ENCODE data around the gene ACTL10. TPM values are rescaled to one million over a fixed set of nuclear protein-coding genes. Genes with fewer than 3 reads are reported as not detected.
"Not testable (repeated sequence)": the region's sequence is repeated elsewhere in the genome, so short reads cannot be mapped to it uniquely, and the experiment has no call there.

ACTL10 gene
- polyA plus RNA-seq, 2 of the 4 experiments (the other 2 are of a cell fraction) = not detected

DNA sequence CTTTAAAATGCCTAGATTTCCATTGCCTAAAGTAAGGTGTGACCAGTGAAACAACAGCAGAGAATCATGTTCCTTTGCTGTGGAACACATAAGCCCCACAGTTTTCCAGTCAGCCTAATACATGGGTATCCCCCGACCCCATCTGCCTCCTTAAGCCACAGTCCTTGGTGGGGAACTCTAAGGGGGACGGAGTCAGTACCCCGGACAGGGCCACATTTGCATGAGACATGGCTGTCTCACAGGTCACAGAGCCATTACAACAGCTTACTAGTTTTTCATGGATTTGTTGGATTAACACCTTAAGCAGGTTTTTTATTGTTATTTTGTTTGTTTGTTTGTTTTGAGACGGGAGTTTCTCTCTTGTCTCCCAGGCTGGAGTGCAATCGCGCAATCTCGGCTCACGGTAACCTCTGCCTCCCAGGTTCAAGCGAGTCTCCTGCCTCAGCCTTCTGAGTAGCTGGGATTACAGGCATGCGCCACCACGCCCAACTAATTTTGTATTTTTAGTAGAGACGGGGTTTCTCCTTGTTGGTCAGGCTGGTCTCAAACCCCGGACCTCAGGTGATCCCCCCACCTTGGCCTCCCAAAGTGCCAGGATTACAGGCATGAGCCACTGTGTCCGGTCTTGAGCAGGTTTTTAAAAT, 19.7 kb upstream of the ACTL10 start:
- H3K27ac ChIP-seq; H3K9me3 ChIP-seq; ATAC-seq; DNase-seq (ENCODE audit: low read depth in 1 of 2, low spot score in 1 of 2); H3K4me2 ChIP-seq; FAIRE-seq; H3K4me1 ChIP-seq; H3K4me3 ChIP-seq: not testable (repeated sequence)
- POLR2A ChIA-PET = interaction anchor here (1.0 kb wide), 1 partner anchor 157 kb away, joined by 3 read pairs; the partner anchor contains the start of gene CBFA2T2
- CTCF ChIA-PET = interaction anchor here (0.8 to 3.3 kb wide), 3 partner anchors 21 to 190 kb away, joined by 3 to 15 read pairs (median 6); no protein-coding TSS in a partner anchor
- WGBS (ENCODE audit: missing lambda C conversion rate) = 92% methylated on average over 14 of the region's 14 CpGs
- TF ChIP-seq, protein P1, sequence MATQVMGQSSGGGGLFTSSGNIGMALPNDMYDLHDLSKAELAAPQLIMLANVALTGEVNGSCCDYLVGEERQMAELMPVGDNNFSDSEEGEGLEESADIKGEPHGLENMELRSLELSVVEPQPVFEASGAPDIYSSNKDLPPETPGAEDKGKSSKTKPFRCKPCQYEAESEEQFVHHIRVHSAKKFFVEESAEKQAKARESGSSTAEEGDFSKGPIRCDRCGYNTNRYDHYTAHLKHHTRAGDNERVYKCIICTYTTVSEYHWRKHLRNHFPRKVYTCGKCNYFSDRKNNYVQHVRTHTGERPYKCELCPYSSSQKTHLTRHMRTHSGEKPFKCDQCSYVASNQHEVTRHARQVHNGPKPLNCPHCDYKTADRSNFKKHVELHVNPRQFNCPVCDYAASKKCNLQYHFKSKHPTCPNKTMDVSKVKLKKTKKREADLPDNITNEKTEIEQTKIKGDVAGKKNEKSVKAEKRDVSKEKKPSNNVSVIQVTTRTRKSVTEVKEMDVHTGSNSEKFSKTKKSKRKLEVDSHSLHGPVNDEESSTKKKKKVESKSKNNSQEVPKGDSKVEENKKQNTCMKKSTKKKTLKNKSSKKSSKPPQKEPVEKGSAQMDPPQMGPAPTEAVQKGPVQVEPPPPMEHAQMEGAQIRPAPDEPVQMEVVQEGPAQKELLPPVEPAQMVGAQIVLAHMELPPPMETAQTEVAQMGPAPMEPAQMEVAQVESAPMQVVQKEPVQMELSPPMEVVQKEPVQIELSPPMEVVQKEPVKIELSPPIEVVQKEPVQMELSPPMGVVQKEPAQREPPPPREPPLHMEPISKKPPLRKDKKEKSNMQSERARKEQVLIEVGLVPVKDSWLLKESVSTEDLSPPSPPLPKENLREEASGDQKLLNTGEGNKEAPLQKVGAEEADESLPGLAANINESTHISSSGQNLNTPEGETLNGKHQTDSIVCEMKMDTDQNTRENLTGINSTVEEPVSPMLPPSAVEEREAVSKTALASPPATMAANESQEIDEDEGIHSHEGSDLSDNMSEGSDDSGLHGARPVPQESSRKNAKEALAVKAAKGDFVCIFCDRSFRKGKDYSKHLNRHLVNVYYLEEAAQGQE (IDR thresholded peaks at IDR 0.05) = peak; percentile 61; the same call in 1 of the 2 replicates

GRCh38 chr20:33647603-33648395, 18.9 kb upstream of the ACTL10 start:
- no peak overlapping the region for H3K27ac ChIP-seq
- TF ChIP-seq GATA3 (IDR thresholded peaks at IDR 0.05; ENCODE audit: borderline replicate concordance) (no peak), HEYL (CRISPR knock-in tag; IDR thresholded peaks at IDR 0.05) (no peak), HOXB5 (CRISPR knock-in tag; IDR thresholded peaks at IDR 0.05) (no peak), RAD21 (conservative IDR thresholded peaks at IDR 0.05 in 1 of 2, IDR thresholded peaks at IDR 0.05 in 1 of 2) (no peak), SREBF2 (IDR thresholded peaks at IDR 0.05) (no peak), EP300 (IDR thresholded peaks at IDR 0.05) (no peak), CHD4 (IDR thresholded peaks at IDR 0.05; ENCODE audit: borderline replicate concordance) (no peak), FOSB (CRISPR knock-in tag; IDR thresholded peaks at IDR 0.05) (no peak)
- no peak overlapping the region for H3K4me2 ChIP-seq
- H3K9me3 ChIP-seq = no peaks in the 10 kb centered on the region
- FAIRE-seq (no peak), DNase-seq (ENCODE audit: low read depth in 1 of 2, low spot score in 1 of 2) (no peak), ATAC-seq (no peak)
- H3K4me3 ChIP-seq = no peak overlapping the region
- ChIA-PET POLR2A (interaction anchor here (1.0 kb wide), 1 partner anchor 158 kb away, joined by 3 read pairs; the partner anchor contains the start of gene CBFA2T2), CTCF (interaction anchor here (0.7 to 3.3 kb wide), 6 partner anchors 20 to 246 kb away, joined by 3 to 15 read pairs (median 3); partner anchors contain the start of gene CDK5RAP1)
- WGBS (ENCODE audit: missing lambda C conversion rate) = 88% methylated on average over 11 of the region's 11 CpGs
- H3K4me1 ChIP-seq = no peaks in the 10 kb centered on the region

GRCh38 chr20:33648396-33649004, 18.2 kb upstream of the ACTL10 start:
- Histone ChIP-seq H3K4me3 (no peak overlapping the region), H3K4me1 (peaks cover 2% of the 10 kb centered on the region; the same call in 1 of the 3 replicates), H3K27ac (no peak overlapping the region), H3K4me2 (no peak overlapping the region), H3K9me3 (no peaks in the 10 kb centered on the region)
- DNase-seq (ENCODE audit: low read depth in 1 of 2, low spot score in 1 of 2) (no peak), ATAC-seq (no peak), FAIRE-seq (no peak)
- CTCF ChIA-PET = interaction anchor here (0.7 to 3.3 kb wide), 5 partner anchors 20 to 247 kb away, joined by 3 to 15 read pairs (median 3); partner anchors contain the start of gene CDK5RAP1
- WGBS (ENCODE audit: missing lambda C conversion rate) = 86% methylated on average over 14 of the region's 14 CpGs
- TF ChIP-seq HES2 (IDR thresholded peaks at IDR 0.05) (no peak), USF2 (IDR thresholded peaks at IDR 0.05) (no peak), HOXB5 (CRISPR knock-in tag; IDR thresholded peaks at IDR 0.05) (no peak), PBX3 (IDR thresholded peaks at IDR 0.05) (no peak), RAD21 (conservative IDR thresholded peaks at IDR 0.05 in 1 of 2, IDR thresholded peaks at IDR 0.05 in 1 of 2) (no peak), NPAS2 (CRISPR knock-in tag; IDR thresholded peaks at IDR 0.05; ENCODE audit: borderline replicate concordance) (no peak), NFE2L2 (conservative IDR thresholded peaks at IDR 0.05; ENCODE audit: low read length) (no peak), POLR2AphosphoS2 (conservative IDR thresholded peaks at IDR 0.05; ENCODE audit: low read length) (no peak), ESRRA (IDR thresholded peaks at IDR 0.05; ENCODE audit: borderline replicate concordance, low read length) (no peak), CBX8 (IDR thresholded peaks at IDR 0.05) (no peak), GATA3 (IDR thresholded peaks at IDR 0.05; ENCODE audit: borderline replicate concordance) (no peak), CBX2 (IDR thresholded peaks at IDR 0.05; ENCODE audit: borderline replicate concordance, low read depth) (no peak), ZC3H11A (IDR thresholded peaks at IDR 0.05) (no peak), SMC3 (IDR thresholded peaks at IDR 0.05) (no peak), HMGXB4 (CRISPR knock-in tag; IDR thresholded peaks at IDR 0.05; ENCODE audit: borderline replicate concordance) (no peak), MAZ (IDR thresholded peaks at IDR 0.05; ENCODE audit: borderline replicate concordance, low read depth, low read length) (no peak)
- POLR2A ChIA-PET = no interaction called here

All from A549 (cell line).